Glomerular endothelial cell (primary cell): ENCODE measurements around the gene MMP17. TPM values are rescaled to one million over a fixed set of nuclear protein-coding genes. Genes with fewer than 3 reads are reported as not detected.

Experiments
- DNase-seq: peaks from one replicate; pipeline ENCODE4 v3.0.0-alpha.2; 2011; ENCODE audit warnings: low read depth, low spot score; ENCODE audit errors: extremely low read depth
- total RNA-seq: library from RNA; depleted of rRNA; stranded (reverse); fragments of >200 nt; gene quantifications from 2 replicates; pipeline ENCODE4 v1.2.3, GENCODE V29; 2015

MMP17 gene
- total RNA-seq, 1 donor from 2014 or later: 24.3 TPM

DNA sequence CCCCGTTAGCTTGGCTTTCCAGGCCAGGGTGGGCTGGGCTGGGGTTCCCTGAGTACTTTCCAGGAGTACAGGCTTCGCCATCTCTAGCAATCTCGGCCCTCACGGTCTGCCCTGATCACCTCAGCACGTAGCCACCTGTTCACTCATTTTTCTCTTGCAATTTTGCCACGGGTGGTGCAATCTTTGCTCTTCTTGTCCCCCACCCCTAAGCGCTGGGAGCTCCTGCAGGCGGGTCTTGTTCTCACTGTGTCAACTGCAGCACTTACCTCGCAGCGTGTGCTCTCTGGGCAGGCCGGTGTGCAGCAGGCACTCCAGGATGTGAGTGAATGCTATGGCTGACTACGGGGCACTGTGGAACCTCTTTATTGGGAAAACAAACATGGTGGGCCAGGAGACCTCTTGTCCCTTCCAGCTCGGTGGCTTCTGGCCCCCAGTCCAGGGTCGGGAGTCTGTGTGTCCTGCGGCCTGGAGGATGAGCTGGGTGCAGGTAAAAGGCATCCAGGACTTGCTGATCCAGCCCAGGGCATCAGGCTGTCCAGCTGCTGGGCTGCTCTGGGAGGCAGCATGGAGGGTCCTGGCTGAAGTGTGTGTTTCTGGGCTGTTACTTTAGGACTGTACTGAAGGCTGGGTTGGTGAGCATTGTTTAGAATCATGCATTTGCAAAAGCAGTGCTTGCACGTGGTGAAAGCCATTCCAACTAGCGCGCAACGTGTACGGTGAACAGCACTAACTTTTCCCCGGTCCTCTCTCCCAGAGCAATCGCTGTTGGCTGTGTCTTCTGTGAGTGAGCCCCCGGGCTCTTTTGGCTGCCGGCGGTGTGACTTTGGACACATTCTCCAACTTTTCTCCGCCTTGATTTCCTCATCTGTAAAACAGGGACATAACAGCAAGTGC is 64.8 kb downstream of the MMP17 start:
- no peak for DNase-seq

DNA sequence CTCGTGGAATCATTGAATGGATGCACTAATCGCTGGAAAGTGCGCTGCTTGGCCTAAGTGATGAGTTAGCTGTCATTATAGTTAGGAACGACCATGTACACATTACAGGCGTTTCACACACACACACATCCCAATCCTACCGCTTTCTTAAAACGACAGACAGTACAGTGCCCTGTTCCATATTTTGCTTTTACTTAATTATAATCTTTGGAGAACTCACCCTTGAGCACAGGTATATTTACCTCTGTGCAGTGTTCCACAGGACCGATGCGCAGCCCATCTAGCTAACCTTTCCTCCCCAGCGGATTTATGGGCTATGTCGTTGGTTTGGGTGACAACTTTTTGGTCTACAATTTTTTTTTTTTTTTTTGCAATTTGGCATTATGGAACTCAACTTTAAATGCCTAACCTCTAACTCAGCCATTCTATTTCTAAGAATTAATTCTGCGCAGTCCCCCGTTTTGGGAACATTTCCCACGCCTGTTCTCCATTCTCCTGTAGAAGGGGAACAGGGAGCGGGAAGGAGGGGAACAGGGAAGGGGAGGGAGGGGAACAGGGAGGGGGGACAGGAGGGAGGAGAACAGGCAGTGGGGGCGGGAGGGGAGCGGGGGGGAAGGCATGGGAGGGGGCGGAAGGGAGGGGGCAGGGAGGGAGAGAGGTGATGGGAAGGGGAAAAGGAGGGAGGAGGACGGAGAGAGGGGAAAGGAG is 65.6 kb downstream of the MMP17 start:
- no peak for DNase-seq

DNA sequence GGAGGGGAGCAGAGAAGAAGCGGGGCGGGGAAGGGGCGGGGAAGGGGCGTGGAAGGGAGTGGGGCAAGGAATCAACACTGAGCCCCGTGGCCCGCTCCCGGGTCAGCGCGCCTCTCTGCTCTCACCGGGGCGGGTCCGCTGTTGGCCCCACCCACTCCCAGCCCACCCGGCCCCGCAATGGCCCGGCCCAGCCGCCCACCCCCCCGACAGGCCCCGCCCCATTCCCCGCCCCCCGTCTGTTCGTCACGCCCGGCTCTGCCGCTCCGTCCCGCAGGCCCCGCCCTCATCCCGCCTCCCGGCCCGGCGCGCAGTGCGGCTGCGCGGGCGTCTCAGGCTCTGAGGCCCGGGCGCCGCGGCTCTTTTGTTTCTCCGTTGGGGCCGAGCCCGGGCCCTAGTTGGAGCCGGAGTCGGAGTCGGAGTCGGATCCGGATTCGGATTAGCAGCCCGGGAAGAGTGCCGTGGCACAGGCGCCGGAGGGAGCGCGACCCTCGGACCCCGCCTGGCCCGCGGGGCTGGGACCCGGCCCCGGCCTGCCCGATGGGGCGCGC is 66.2 kb downstream of the MMP17 start, which contains the start of gene ULK1:
TSS of gene ULK1 (plus strand) at position 310 of the 548 bp plus-strand sequence. CDS start 380 bp downstream, outside the sequence.
- no peak for DNase-seq

DNA sequence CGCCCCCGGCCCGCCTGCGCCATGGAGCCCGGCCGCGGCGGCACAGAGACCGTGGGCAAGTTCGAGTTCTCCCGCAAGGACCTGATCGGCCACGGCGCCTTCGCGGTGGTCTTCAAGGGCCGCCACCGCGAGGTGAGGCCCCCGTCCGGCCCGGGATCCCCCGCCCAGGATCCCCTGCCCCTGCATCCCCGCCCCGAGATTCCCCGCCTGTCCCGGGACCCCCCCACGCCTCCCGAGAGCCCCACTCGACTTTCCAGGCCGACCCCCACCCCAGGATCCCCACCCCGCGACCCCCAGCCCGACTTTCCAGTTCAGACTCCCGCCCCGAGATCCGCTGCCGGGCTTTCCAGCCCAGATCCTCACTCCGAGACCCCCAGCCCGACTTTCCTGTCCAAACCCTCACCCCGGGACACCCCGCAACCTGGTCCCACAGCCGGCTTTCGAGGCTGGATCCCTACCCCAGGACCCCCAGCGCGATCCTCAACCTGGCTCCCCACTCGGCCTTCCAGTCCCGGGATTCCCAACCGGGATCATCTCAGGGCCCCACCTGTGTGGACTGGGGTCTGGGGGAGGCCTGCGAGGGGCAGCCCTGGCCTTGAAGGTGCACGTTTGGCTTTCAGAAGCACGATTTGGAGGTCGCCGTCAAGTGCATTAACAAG is 66.9 kb downstream of the MMP17 start:
- DNase-seq: no peak

DNA sequence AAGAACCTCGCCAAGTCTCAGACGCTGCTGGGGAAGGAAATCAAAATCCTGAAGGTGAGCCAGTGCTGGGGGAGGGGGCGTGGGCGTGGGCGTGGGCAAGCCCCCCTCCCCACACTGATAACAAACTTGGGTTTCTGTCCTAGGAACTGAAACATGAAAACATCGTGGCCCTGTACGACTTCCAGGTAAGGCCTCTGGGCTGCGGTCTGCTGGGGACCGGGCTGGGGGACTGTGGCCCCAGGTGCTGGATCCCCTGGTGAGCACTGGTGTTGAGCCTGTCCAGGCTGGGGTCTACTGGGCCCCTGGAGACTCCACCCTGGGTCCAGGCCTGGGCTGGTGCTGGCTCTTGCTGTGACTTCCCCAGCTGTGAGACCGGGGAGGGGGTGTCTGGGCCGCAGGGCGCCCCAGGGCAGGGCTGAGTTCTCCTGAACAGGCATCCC is 67.5 kb downstream of the MMP17 start:
- no peak for DNase-seq

DNA sequence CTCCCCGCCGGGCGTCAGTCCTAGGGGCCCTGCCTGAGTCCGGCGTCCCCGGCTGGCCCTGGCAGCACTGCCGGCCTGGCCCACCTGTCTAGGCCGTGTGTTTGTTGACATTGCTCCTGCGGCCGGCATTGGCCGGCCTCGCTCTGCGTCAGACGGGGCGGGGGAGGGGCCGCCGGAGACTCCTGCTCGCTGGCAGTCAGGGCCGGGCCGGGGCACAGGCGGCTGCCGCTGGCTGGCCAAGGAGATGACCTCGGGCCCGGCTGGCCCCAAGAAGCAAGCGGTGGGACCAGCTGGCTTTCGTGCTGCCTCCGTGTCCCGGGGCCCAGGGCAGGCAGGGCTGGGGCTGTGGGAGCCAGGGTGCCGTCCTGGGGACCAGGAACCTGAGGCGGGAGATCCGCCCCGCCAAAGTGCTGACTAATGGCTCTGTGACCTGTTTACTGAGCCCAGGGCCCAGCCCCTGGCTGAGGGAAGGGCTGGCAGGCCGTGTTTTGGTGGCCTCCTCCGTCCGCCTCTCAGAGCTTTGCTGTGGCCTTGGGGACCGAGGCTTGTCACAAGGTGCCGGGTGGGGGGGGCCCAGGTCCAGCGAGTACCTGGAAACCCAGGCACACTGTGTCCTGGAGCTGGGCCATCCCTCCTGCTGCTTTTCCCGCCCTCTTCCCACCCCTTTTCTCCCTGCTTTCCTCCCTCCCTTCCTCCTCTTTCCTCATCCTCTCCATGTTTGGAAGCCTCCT is 68.1 kb downstream of the MMP17 start:
- DNase-seq: no peak

DNA sequence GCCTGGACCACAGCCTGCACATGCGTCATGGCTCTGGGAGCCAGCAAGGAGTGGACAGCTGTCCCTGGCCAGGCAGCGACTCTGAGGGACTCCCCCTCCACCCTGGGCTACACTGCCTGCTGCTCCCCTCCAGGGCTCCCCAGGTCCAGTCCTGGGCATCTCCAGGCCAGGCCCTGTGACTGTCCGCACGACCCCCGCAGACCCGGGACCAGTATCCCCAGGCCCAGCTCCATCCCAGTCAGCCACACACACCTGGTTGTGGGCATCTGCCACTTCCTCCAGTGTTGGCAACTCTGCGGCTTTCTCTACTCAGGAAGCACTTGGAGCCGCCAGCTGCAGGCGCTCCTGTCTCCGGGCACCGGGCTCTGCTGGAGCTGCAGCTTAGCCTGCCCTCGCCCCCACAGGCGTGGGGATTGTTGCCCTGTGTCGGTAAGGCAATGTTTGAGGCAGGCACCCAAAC is 68.6 kb downstream of the MMP17 start:
- DNase-seq: no peak

DNA sequence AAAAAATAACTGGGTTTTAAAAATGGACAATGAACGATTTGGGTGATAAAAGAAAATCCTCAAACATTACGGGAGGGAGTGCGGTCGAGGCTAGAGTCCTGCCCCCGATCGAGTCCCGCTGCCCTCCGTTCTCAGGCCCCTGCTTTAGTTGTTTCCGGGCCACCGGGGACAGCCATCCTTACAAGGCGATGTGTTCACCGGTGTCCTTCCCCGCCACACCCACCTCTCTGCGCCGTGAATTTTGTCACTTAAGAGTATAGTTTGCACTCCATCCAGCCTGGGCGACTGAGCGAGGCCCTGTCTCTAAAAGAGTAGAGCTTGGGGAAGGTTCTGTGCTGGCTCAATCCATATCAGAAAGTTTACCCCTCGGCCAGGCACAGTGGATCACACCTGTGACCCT is 69.1 kb downstream of the MMP17 start:
- DNase-seq: no peak

DNA sequence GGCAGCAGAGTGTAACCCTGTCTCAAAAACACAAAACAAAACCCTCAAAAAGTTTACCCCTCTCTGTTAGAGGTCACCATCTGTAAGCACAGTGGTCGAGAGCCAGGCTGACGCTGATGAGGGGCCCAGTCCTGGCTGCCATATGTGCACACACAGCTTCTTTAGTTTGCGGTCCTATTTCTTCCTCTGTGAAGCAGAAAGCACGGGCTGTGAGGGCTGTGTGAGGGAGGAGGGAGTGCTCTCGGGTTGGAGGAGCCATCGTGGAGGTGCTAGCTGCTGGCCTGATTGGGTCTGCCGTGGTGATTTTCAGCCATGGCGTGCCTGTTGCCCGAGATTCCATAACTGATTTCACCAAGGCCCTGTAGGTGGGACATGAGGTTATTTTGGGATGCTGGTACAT is 69.7 kb downstream of the MMP17 start:
- DNase-seq: no peak

DNA sequence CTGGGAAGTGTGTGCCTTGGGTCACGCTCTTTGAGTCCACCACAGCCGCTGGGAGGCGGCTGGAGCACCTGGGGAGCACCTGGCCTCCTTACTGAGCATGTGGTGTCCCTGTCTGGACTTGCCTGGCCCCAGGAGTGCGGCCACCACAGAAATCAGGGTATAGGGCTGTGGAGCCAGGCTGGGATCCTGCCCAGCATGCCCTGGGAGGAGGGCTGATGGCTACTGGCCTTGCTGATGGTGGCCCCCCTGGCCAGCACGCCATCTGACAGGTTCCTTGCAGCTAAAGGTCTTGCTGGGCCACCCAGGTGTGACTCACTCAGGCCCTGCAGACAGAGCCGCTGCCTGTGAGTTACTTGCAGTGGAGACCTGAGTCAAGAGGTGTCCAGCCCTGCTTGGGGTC is 72.2 kb downstream of the MMP17 start:
- no peak for DNase-seq

Other genes starting within 250 kb of the MMP17 start
- 17.1 and 33.1 TPM in 2 replicates for gene SFSWAP, start 117.3 kb upstream of the MMP17 start, total RNA-seq
- gene ULK1, start 66.2 kb downstream of the MMP17 start, total RNA-seq: 17.6 and 21.9 TPM in 2 replicates
- gene PUS1, start 100.9 kb downstream of the MMP17 start, total RNA-seq: 20.0 and 25.4 TPM in 2 replicates
- gene EP400, start 121.5 kb downstream of the MMP17 start, total RNA-seq: 23.5 and 43.1 TPM in 2 replicates